ENCODE measurements around the gene DENND2C.

DNA sequence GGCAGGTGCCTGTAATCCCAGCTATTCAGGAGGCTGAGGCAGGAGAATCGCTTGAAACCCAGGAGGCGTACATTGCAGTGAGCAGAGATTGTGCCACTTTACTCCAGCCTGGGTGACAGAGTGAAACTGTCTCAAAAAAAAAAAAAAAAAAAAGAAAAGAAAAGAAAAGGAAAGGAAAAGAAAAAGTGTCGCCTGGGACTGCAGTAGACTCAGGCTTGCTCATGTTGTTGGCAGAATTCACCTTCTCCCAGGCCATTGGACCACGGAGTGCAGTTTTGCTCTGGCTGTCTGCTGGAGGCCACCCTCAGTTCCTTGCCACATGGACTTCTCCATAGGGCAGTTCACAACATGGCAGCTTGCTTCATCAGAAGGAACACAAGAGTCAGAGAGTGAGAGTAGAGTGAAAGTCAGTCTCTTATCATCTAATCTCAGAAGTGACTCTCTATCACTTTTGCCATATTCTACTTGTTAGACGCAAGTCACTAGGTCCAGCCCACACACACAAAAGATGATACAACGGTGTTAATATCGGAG, 117.7 kb downstream of the DENND2C start:
- no peak for TF ChIP-seq EZH2 (IDR thresholded peaks at IDR 0.05; ENCODE audit: low read length, missing control alignments)
- TF ChIP-seq, protein P1, sequence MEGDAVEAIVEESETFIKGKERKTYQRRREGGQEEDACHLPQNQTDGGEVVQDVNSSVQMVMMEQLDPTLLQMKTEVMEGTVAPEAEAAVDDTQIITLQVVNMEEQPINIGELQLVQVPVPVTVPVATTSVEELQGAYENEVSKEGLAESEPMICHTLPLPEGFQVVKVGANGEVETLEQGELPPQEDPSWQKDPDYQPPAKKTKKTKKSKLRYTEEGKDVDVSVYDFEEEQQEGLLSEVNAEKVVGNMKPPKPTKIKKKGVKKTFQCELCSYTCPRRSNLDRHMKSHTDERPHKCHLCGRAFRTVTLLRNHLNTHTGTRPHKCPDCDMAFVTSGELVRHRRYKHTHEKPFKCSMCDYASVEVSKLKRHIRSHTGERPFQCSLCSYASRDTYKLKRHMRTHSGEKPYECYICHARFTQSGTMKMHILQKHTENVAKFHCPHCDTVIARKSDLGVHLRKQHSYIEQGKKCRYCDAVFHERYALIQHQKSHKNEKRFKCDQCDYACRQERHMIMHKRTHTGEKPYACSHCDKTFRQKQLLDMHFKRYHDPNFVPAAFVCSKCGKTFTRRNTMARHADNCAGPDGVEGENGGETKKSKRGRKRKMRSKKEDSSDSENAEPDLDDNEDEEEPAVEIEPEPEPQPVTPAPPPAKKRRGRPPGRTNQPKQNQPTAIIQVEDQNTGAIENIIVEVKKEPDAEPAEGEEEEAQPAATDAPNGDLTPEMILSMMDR (conservative IDR thresholded peaks at IDR 0.05 in 1 of 2, IDR thresholded peaks at IDR 0.05 in 1 of 2; ENCODE audit: low read depth in 1 of 2, low read length in 2 of 2), result no peak
